GF-D8 (cell line): ENCODE measurements around the gene MYBPC1.

Experiments used
- DNase-seq: peaks from one replicate; lab custom pipeline; 2025; lab: John Stamatoyannopoulos, UW

MYBPC1 gene

DNA sequence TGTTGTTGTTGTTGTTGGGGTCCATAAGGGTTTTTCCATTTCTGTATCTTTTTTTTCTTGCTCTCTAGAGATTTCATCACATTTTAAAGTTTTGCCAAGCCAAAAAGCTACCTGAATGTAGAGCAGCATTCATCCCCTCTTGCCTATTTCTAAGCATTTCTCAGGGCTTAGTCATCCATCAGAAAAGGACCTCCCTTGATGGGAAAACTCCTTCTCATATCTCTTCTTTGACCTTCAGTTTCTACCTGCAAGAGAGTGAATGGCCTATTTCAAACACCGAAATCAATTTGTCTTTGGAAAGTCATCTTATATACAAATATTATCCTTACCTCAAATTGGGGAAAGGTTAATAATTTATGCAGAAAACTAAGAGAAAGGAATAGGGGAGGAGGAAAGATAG is 4.5 kb downstream of the MYBPC1 start:
- no peak for DNase-seq

DNA sequence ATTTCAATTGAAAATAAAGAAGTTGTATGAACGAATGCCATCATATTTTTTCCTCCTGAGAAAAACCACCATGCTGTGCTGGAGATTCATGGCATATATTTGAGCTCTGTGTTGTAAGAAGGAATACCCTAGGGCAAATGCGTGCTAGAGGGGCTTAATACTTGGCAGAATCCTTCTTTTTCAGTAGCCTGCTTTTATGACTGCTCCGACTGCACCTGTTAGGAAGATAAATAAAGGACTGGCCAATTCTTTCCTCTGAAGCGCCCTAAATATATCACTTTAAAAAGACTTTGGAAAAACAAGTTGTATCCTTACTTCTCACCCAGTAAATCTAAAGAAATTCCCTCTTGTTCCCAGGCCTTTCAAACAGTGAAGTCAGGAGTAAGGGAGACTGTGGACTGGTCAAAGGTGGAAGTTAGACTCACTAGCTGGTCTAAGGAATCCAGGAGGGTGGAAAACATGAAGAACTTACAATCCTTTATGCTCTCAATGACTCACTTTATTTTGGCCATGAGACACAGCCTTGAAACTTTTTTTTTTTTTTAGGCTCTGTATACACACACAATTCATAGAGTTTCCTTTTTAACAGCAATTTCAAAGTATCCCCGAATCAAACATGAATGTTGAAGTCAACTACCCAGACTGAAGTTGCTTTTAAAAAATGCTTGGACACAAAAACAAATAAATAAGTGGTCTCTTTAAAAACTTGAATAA is 5.2 kb downstream of the MYBPC1 start:
- no peak for DNase-seq

DNA sequence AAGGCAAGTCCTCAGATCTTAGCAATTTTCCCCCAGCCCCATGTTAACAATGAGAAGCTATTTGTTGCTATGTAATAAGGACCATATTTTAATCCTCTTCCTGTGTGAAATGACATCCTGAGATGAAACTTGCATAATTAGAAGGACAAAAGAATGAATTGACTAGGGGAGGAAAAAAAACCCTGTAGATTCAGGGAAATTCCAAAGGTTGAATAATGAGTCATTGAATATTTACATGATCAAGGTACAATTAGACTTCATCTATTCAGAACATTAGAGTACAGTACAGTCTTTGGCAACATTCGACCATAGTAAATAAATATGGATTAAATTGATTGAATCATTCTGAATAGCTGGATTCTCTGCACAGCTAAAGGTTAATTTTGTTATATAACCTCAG is 9.4 kb downstream of the MYBPC1 start:
- no peak for DNase-seq

DNA sequence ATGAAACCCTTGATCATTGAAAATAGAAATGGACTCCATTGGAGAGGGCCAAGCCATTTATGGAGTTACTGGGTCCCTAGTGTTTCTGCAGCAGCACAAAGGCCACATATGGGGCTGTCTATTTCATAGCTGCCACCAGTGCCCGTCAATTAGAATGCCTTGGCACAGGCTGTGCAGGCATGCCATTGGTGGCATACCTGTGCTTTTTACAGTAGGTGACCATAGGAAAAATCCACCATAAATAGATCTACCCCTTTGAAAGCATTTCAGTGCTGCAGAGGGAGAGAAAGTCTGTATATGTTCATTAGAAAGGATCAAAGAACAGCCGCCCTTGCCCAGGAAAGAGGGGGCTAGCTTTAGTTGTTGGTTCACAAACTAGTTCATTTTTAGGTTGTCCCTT is 13.1 kb downstream of the MYBPC1 start:
- no peak for DNase-seq

DNA sequence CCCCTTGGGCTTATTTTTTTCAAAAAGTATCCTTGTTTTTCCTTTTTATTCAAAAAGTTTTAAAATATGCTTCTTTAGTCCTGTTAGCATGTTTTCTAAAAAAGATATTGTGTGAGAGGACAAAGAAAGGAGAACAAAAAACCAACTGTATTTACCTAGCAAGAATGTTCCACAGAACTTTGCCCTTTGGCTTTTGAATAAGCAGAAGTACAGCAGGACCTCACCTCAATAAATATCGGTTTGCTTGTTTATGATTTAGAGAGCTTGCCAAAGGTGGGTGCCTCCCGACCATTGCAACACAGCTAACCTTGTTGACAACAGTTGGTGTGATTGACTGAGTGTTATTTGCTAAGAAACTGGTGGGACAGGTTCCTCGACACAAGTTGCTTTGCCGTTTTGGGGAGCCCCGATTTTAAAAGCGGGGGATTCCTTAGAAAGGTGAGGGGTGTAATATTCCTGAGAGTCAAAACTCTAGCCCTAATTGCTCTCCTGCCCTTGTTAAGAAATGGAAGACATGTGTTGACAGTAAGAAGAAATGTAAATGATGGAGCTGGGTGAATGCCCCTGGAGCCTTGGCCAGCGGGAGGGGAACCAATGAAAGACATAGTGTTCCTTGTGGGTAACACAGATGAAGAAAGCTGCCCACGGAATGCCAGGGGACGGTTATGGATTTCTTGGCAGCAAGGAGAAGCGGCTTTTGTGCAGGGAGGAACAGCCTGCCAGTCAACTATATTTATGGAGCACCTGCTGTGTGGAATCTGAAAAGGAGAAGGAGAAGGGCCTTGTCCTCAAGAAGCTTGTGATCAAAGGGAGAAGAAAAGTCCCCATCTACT is 13.7 kb downstream of the MYBPC1 start:
- DNase-seq: no peak

DNA sequence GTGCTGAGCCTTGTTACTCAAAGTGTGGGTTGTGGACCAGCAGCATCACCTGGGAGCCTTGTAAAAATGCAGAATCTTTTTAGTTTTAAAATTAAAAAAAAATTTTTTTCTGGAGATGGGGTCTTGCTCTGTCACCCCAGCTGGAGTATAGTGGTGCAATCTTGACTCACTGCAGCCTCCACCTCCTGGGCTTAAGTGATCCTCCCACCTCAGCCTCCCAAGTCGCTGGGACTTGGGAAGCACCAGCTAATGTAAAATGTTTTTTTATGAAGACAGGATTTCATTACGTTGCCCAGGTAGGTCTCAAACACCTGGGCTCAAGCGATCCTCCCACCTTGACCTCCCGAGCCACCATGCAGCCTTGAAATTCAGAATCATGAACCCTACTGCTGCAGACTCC is 14.4 kb downstream of the MYBPC1 start:
- DNase-seq: no peak

DNA sequence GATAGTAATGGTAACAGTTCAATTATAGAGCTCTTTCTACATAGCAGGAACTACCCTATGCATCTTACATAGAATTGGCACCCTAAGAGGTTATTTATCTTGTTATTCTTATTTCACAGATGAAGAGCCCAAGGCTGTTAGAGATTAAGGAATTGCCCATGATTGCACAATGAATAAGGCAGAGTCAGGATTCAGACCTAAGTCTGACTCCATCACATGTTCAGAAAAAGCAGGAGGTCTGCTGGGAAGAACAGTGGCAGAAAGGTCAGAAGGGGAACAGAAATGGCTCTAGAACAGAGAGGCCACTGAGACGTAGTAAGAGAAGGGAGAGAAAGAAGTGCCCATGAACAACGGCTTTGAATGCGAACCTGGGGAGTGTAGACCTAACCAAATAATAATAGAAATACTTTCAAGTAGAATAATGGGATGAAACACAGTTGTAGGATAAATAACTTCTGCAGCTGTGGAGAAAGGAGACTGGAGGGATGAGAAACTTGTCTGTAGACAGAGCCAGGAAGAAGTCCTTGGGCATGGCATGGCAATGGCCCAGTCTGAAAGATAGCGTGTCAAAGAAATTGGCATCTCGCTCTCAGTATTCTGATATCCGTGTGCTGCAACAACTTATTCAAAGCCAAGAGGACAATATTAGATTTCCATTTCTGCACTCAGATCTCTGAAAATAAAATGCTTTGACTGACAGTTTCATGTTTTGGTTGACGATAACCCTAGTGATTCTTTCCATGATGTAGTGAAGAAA is 17.6 kb downstream of the MYBPC1 start:
- DNase-seq: no peak

DNA sequence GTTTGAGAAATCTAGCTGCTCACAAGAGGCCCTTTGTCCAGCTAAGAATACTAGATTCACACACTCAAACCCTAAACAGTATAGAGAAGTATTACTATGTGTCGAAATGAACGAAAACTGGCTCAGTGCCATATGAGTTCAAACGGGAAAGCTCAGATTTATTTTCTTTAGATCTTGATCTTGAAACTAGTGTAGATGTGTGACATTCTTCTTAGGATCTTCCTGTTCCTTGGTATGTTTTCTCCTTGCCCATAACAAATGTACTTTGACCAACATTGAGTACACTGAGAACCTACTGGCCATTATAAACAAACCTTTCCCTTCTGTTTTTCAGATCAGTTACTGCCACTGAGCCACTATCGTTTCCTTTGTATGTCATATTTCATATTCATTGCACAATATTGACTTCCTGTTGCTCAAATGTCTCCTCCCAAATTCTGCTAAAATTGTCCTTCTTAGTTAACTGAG is 21.3 kb downstream of the MYBPC1 start:
- DNase-seq: no peak

DNA sequence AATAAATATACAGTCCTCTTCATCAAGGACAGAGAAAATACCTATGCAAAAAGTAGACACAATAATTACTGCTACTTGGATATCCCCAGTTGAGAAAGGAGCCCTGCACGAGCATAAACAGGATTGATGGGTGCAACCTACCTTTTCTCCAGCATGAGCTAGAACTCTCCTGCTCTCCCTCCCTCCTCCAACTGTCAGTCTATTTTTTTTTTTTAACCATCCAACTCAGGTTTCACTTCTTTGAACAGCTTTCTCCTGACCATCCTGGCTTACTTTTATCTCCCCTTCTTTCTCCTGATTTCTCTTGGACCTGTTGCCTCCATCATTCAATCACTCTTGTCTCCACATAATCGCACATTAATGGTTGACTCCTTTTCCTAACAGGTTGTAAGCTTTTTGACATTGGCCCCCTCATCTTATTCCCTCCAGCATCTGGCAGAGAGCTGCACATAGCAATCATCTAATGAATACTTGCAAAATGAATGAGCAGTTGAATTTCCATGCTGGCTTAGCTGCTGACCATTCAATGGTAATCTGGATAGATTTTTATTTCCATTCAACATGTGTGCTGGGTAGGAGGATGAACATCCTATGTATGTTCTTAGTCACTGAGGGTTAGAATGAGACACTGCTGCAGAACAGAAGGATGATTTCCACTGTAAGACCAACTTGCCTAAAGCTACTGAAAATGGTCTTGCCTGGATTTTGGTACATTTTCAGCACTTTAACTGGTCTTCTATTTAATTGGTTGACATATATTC is 24.4 kb downstream of the MYBPC1 start:
- DNase-seq: no peak

DNA sequence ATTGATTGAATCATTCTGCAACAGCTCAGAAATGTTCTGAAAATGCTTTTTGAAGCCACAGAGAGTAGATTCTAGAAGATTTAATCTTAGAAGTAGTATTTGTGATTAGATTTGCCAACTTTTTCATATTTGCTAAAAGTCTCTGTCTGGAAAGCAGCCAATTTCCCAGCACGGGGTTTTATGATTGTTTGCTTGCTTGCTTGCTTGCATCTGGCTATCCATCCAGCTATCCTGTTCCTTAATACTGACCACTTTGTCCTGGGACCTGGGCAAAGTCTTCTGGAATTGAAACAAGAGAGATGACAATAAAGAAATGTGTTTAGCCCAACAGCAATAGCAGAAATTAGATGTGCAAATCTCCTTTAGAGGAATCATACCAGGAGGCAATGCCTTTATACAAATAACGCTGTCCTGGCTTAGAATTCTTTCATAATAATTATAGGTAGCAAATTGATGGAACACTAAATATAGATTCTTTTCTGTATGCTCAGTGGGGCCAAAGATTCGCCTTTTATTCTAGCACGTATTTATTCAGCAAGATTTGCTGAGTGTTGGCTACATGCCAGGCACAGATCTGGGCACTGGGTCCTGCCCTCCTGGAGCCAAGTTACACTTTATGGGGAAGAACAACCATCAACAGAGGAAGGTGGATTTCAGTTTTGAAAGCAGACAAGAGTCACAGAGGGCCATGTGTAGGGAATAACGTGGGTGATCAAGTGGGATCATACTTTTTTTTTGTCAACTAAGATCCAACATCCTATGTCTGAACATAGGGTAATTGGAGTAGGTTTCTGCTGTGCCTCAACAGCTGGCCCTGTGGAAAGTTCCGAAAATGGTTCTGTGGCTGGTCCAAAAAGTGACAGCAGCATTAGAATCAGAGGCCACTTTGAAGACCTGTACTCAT is 25.3 kb downstream of the MYBPC1 start:
- DNase-seq: no peak

DNA sequence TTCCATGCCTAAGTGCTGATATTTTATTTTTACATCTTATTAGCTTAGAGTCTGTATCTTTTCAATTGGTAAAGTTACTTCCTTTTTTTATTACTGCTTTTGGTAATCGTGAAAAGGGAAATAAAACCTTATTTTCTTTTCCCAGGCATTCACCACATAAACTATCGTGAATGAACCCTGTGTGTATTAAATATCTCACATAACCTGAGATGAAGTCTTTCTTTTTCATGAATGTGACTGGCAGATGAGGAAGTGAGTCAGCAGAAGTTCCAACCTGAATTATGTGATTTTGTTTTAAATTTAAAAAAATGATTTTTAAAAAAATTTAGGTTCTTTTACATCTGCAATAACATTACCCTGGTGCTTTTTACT is 26.0 kb downstream of the MYBPC1 start:
- no peak for DNase-seq

DNA sequence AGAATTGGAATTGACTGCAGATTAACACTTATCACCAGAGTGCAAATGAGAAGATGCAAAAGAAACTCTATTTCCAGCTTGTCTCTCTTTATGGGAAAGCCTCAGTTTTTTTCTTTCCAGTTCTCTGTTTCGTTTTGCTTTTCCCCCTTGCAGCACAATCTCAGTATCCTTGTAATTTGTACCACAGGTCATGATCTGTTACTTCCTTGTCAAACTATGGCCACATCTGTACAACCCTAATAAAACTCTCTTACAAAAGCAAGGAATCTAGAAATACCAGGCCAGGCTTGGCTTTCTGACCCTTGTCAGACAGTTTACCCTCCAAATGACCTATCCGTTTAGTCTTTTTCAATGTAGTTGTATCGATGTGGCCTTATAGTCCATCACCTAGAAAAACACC is 33.9 kb downstream of the MYBPC1 start:
- no peak for DNase-seq

DNA sequence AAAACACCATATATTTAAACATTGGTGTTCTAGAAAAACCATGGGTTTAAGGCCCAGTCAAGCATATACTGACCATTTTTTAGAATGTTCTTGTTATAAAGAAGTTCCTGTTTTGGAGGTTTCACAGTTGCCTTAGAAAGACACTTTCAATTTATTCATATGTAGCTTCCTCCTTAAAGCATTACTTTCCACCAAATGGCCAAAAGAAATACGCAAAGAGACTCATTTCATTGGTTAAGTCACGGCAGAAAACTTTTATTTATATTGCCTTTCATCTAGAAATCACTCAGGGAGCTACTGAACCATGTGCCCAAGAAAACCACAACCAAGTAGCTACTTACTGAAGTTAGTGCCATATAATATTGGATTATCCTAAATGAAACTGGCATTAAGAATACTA is 40.0 kb downstream of the MYBPC1 start:
- no peak for DNase-seq

DNA sequence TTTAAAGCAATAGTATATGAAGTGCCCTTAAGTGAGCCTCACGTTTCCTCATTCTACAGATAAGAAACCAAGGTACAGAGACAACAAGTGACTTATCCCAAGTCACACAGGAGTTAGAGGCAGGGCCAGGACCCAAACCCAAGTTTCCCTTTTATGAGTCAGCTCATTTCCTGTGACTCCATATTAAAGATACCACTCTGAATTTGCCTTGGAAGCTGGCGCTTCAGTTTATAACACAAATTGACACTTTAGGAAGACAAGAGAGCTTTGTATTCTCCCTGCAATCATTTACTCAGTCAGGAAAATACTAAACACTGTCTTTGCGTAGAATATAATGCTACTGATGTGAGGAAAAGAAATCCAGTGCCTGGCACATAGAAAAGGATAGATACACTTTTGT is 43.2 kb downstream of the MYBPC1 start:
- DNase-seq: no peak

DNA sequence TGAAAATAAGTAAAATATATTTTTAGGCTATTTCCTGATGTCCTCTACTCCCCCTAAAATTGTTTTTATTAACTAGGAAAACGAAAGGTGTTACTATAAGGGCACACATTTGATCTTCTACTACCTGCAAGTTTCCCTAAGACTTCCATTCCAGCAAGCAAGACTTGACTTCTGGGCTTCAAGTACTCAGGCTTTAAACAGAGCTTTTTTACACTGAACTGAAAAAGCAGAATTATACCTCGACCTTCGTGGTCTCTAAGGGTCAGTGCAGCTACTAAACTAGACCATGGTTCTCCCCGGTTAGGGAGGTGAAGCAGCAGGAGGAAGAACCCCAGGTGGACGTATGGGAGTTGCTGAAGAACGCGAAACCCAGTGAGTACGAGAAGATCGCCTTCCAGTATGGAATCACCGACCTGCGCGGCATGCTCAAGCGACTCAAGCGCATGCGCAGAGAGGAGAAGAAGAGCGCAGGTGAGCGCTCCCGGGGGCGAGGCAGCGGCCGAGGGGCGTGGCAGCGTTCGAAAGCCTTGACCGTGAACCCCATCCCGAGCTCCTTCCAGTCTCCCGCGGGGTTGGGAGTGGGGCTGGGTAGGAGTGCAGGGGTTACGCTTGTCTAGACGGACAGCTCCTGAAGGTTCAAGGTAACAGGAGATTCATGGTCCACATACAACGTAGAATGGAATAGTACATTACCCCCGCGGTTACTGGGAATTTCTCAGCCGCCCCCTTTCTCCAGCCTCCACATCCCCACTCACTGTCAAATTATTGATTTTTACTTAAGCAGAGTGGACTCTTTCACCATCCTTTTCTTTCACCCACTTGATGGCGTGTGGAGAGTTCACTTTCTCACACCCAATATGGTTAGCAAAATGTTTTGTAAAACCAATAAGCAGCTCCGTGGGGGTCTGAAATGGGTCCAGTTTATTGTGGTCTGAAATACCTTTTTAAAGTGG is 47.6 kb downstream of the MYBPC1 start:
- DNase-seq: no peak

DNA sequence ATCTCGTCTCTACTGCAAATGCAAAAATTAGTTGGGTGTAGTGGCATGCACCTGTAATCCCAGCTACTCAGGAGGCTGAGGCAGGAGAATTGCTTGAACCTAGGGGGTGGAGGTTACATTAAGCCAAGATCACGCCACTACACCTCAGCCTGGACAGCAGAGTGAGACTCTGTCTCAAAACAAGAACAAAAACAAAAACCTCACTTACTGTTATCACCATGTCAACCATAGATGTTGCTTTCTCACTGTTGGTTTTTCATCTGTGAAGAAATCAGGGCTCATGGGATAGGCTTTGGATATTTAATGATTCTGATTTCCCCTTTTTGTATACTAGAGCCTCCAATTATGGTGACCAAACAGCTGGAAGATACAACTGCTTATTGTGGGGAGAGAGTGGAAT is 52.9 kb downstream of the MYBPC1 start:
- DNase-seq: no peak

DNA sequence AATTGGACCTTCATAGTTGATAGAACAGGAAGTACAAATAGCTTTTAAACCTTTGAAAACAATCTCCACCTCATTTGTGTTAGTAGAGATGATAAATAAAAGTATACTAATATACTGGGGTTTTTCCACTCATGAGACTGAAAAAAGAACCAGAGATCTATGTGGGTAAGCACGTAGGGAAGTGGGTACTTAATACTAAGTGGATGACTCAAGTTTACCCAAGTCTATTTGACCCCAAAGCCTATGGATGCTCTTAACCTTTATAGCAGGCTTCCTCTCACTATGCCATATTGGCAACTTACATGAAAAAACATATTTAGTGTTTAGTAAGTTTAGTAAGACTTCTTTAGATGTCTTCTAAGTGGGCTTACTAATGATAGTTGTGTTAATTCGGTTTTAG is 53.4 kb downstream of the MYBPC1 start:
- DNase-seq: no peak

DNA sequence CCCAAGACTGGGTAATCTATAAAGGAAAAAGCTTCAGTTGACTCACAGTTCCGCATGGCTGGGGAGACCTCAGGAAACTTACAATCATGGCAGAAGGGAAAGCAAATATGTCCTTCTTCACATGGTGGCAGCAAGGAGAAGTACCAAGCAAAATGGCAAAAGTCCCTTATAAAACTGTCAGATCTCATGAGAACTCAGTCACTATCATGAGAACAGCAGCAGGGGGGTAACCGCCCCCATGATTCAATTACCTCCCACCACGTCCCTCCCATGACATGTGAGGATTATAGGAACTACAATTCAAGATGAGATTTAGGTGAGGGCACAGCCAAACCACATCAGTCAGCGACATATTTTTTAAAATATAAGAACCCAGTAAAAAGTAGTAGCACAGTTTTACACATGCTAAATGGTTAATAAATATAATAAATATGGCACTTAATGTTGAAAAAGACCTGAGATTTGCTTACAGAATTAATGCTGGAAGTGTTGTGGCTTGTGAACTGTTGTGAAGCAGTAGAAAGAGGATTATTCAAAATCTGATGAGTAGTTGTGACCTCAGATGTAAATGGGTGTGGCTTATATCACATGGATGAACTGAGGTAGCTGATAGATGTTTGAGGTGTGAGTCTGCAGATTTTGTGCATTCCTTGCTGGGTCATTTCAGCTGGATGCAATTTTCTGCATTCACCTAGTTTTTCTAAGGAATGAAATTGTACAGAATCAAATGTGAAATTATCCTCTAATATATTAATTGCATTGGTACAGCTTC is 55.8 kb downstream of the MYBPC1 start:
- DNase-seq: no peak

DNA sequence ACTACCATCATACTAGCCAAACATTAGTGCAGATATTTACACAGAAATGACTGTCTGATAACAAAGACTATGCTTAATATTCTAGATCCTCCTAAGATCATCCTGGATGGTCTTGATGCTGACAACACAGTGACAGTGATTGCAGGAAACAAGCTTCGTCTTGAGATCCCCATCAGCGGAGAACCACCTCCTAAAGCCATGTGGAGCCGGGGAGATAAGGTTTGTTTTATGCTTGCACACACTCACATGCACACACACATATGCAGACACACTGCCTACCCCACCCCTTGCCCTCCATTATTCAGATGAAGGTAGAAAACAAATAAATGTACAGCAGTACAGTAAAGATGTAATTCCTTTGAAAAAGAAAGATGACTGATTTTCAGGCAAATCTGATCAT is 58.3 kb downstream of the MYBPC1 start:
- DNase-seq: no peak
